ENCODE measurements around the gene WBP1.
A peak's percentile ranks its signal among the peaks of the same experiment; 100 is the strongest.
"Not testable (repeated sequence)": the region's sequence is repeated elsewhere in the genome, so short reads cannot be mapped to it uniquely, and the experiment has no call there.

Gene WBP1

GRCh38 chr2:74458132-74458937 is at the start of gene WBP1:
WBP1 (plus strand) TSS chr2:74458438; CDS start chr2:74458603, 165 bp downstream.
- peak; percentile 98 for DNase-seq

GRCh38 chr2:74413001-74413698 is 45.1 kb upstream of the WBP1 start:
- DNase-seq = no peak

- DNase-seq = no peak
Observed at GRCh38 chr2:74414441-74414840, 43.8 kb upstream of the WBP1 start.

- no peak for DNase-seq
Observed at GRCh38 chr2:74414881-74415761, 43.1 kb upstream of the WBP1 start.

- no peak for DNase-seq
Observed at GRCh38 chr2:74415762-74416395, 42.4 kb upstream of the WBP1 start.

- no peak for DNase-seq
Observed at GRCh38 chr2:74416778-74417177, 41.5 kb upstream of the WBP1 start.

GRCh38 chr2:74417197-74417596 is 41.0 kb upstream of the WBP1 start:
- DNase-seq = no peak

DNA sequence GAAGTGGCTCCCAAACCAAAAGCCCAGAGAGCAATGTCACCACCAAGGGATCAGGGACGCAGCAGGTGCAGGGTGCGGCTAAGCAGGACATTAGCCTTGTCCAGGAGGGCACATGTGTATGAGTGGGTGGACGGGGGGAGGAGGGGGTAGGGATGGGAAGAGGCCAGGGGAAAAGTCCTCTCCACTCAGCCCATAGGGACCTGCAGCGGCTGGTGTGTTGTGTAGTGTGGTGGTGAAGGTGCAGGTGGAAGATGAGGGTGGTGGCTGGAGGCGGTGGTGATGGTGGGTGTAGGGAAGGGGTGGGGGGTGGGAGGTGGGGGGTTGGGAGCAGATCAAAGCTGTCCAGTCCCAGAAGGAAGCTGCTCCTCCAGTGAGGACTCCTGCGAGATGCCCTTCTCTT is 40.5 kb upstream of the WBP1 start:
- DNase-seq = no peak

DNA sequence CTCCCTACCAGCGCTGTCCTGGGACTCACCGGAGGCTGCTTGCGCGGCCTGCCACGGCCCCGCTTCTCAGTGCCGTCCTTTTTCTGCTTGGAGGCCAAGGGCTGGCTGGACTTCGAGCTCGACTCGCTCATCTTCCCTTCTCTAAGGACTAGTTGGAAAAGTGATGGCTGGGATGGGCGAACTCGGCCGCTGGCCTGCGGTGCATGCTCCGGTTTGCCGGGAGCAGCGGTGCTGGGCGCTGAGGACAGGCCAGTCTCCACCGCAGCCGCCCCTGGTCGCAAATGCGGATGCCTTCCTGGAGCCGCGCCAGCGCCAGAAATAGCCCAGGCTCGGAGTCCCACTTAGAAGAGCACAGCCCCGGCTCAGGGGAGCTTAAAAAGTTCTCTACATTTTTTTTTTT is 39.9 kb upstream of the WBP1 start:
- no peak for DNase-seq

DNA sequence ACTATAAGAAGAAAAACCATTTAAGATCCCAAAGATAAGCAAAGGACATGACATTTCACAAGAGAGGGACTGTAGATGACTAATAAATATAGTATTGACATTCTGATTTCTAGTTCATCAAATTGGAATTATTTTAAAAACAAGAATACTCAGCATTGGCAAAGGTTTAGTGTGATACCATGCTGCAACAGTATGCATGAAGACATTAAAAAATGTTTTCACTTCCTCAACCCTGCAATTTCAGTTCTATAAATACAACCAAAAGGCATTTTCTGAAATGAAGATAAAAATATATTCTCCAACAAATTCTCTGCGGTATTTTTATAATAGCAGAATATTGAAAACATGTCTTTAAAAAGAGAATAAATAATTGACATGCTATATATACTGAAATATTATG is 38.9 kb upstream of the WBP1 start:
- no peak for DNase-seq

DNA sequence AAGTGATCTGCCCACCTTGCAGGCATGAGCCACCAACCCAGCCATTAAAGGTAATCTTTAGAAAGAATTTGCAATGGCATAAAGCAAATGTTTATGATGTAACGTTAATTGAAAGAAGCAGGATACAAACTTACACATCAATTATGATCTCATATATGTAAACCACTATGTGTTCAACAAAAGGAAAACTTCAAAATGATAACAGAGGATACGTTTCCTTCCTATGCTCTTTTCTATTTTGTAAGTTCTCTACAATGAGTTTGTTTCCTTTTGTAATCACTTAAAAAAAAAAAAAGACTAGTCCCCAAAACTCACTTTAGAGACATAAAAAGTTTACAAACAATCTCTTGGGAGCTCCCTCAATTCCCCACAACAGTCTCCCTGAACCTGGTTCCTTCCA is 38.2 kb upstream of the WBP1 start:
- no peak for DNase-seq

DNA sequence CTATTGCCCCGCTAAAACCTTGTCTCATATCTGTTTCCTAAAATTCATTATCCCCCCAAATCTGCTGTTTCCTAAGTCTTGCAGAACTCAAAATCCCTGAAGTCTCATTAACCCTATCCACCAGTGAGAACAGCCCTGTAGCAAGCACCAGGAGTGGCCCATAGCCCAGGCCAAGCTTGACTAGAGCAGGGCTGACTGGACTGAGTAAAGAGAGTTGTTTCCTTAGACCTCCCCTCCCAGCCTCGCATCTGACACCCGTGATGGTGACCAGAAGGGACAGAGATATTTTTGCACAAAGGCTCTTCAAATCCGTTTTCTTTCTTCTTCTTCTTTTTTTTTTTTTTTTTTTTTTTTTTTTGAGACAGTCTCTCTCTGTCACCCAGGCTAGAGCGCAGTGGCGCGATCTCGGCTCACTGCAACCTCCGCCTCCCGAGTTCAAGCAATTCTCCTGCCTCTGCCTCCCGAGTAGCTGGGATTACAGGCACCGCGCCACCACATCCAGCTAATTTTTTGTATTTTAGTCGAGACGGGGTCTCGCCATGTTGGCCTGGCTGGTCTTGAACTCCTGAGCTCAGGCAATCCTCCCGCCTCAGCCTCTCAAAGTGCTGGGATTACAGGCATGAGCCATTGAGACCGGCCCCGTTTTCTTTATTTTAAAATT is 37.7 kb upstream of the WBP1 start:
- not testable (repeated sequence) for DNase-seq

- peak; percentile 90 for DNase-seq
Observed at GRCh38 chr2:74421221-74421870, 36.9 kb upstream of the WBP1 start, which contains the start of the genes C2orf81 and WDR54. C2orf81 (minus strand) TSS chr2:74421619; CDS start chr2:74421560, 59 bp downstream. WDR54 (plus strand) TSS chr2:74421730; CDS start chr2:74422154, 424 bp downstream.

DNA sequence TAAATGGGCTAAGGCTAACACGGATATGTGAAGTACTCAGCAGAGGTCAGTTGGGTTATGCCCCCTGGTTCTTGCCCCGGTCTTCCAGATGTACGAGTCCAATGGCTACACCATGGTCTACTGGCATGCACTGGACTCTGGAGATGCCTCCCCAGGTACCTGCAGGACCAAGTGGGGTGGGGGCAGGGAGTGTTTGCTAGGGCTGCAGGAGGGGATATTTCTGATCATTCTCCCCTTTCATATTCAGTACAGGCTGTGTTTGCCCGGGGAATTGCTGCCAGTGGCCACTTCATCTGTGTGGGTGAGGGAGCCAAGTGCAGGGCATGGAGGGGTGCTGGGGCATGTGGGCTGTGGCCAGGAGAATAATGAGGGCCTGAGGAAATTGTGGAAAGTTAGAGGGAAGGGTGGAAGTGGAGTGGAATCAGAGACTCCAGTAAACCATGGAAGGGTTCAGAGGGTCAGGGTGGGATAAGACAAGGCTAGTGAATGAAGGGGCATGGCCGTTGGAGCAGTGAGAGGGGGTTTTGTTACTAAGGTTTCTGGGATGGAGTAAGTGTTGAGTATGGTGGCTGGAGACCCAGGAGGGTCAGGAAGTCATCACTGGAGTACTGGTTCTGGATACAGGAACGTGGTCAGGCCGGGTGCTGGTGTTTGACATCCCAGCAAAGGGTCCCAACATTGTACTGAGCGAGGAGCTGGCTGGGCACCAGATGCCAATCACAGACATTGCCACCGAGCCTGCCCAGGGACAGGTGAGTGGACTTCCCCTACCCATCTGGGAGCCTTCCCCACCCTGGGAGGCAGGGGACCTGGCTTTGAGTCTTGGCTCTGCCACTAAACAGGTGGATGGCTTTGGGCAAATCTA is 34.8 kb upstream of the WBP1 start:
- DNase-seq = no peak

GRCh38 chr2:74424139-74424992 is 33.9 kb upstream of the WBP1 start:
- DNase-seq = no peak

GRCh38 chr2:74424995-74425406 is 33.2 kb upstream of the WBP1 start:
- no peak for DNase-seq

- no peak for DNase-seq
Observed at GRCh38 chr2:74425523-74425922, 32.7 kb upstream of the WBP1 start.

- no peak for DNase-seq
Observed at GRCh38 chr2:74426181-74426758, 32.0 kb upstream of the WBP1 start.

GRCh38 chr2:74427551-74427950 is 30.7 kb upstream of the WBP1 start:
- DNase-seq = no peak

All from NCI-H1092 treated with DMSO at 0.1 percent for 48 hours (cell line).